ENCODE results near the gene CSNK1G3. TPM values are rescaled to one million over a fixed set of nuclear protein-coding genes. Genes with fewer than 3 reads are reported as not detected.

Gene CSNK1G3
- polyA plus RNA-seq, 2 of the 4 experiments (the other 2 are of a cell fraction) = 24.0 to 50.9 TPM

- H3K4me1 ChIP-seq = no peaks in the 10 kb centered on the region
- TF ChIP-seq SREBF2 (IDR thresholded peaks at IDR 0.05) (no peak), BHLHE40 (IDR thresholded peaks at IDR 0.05; ENCODE audit: low read depth, low read length) (no peak), ZFP36 (IDR thresholded peaks at IDR 0.05; ENCODE audit: borderline replicate concordance, partially characterized antibody) (no peak), FOXS1 (CRISPR knock-in tag; IDR thresholded peaks at IDR 0.05) (no peak), BCL3 (IDR thresholded peaks at IDR 0.05) (no peak), EP300 (IDR thresholded peaks at IDR 0.05) (no peak), E2F6 (IDR thresholded peaks at IDR 0.05; ENCODE audit: borderline replicate concordance, low read depth) (no peak), HOXA7 (CRISPR knock-in tag; IDR thresholded peaks at IDR 0.05) (no peak), NPAS2 (CRISPR knock-in tag; IDR thresholded peaks at IDR 0.05; ENCODE audit: borderline replicate concordance) (no peak), HEYL (CRISPR knock-in tag; IDR thresholded peaks at IDR 0.05) (no peak), HMGXB4 (CRISPR knock-in tag; IDR thresholded peaks at IDR 0.05; ENCODE audit: borderline replicate concordance) (no peak), CBX2 (IDR thresholded peaks at IDR 0.05; ENCODE audit: borderline replicate concordance, low read depth) (no peak), MAFK (IDR thresholded peaks at IDR 0.05; ENCODE audit: partially characterized antibody) (no peak), KDM1A (IDR thresholded peaks at IDR 0.05; ENCODE audit: low read depth) (no peak), KDM5A (IDR thresholded peaks at IDR 0.05) (no peak), EHF (CRISPR knock-in tag; IDR thresholded peaks at IDR 0.05) (no peak), PHF8 (IDR thresholded peaks at IDR 0.05; ENCODE audit: borderline replicate concordance, low read depth) (no peak)
- ChIA-PET POLR2A (no interaction called here), CTCF (no interaction called here)
- ATAC-seq = no peak
- 92% methylated on average over 4 of the region's 4 CpGs for WGBS (ENCODE audit: missing lambda C conversion rate)
- no peak overlapping the region for H3K4me2 ChIP-seq
- H3K4me3 ChIP-seq = no peak overlapping the region
- no peak overlapping the region for H3K27ac ChIP-seq
- H3K9me3 ChIP-seq = no peaks in the 10 kb centered on the region
- DNase-seq (ENCODE audit: low read depth in 1 of 2, low spot score in 1 of 2) = no peak
- FAIRE-seq = no peak
Observed at GRCh38 chr5:123582550-123583285, 70.7 kb downstream of the CSNK1G3 start.

- no peaks in the 10 kb centered on the region for H3K9me3 ChIP-seq
- POLR2A ChIA-PET = no interaction called here
- no peak for DNase-seq (ENCODE audit: low read depth in 1 of 2, low spot score in 1 of 2)
- CTCF ChIA-PET = no interaction called here
- WGBS (ENCODE audit: missing lambda C conversion rate) = 91% methylated on average over 2 of the region's 2 CpGs
- H3K4me2 ChIP-seq = no peak overlapping the region
- H3K4me1 ChIP-seq = no peaks in the 10 kb centered on the region
- H3K27ac ChIP-seq = no peak overlapping the region
- no peak for ATAC-seq
- peak; percentile 49 for FAIRE-seq
- H3K4me3 ChIP-seq = no peak overlapping the region
- TF ChIP-seq TFCP2L1 (CRISPR knock-in tag; IDR thresholded peaks at IDR 0.05) (no peak), CTCF (IDR thresholded peaks at IDR 0.05) (no peak), ESRRA (IDR thresholded peaks at IDR 0.05; ENCODE audit: borderline replicate concordance, low read length) (no peak), HMGXB4 (CRISPR knock-in tag; IDR thresholded peaks at IDR 0.05; ENCODE audit: borderline replicate concordance) (no peak), ZNF302 (CRISPR knock-in tag; IDR thresholded peaks at IDR 0.05) (no peak), EHMT2 (IDR thresholded peaks at IDR 0.05; ENCODE audit: low read depth) (no peak), HOXB13 (CRISPR knock-in tag; IDR thresholded peaks at IDR 0.05; ENCODE audit: low read depth) (no peak), KDM5A (IDR thresholded peaks at IDR 0.05) (no peak), HEYL (CRISPR knock-in tag; IDR thresholded peaks at IDR 0.05) (no peak), JUN (IDR thresholded peaks at IDR 0.05) (no peak), POLR2AphosphoS2 (conservative IDR thresholded peaks at IDR 0.05; ENCODE audit: low read length) (no peak), ATOH8 (CRISPR knock-in tag; IDR thresholded peaks at IDR 0.05; ENCODE audit: low read depth) (no peak), ELK1 (IDR thresholded peaks at IDR 0.05; ENCODE audit: low read depth, low read length) (no peak), HDAC2 (IDR thresholded peaks at IDR 0.05) (no peak)
Observed at GRCh38 chr5:123585871-123586270, 73.9 kb downstream of the CSNK1G3 start.

All from A549 (cell line).